Nucleus accumbens (tissue), 56 donors: ENCODE measurements around the gene RAP1GAP2.
"Not testable (repeated sequence)": the region's sequence is repeated elsewhere in the genome, so short reads cannot be mapped to it uniquely, and the experiment has no call there.

Source experiments
- DNase-seq, 56 donors: peaks; one replicate each; lab custom pipeline; 2025; lab: John Stamatoyannopoulos, UW

The RAP1GAP2 gene

GRCh38 chr17:3062824-3063377, 266.7 kb downstream of the RAP1GAP2 start:
- not testable (repeated sequence) for DNase-seq

- DNase-seq: not testable (repeated sequence)
Observed at GRCh38 chr17:3063507-3063906, 267.3 kb downstream of the RAP1GAP2 start, which contains the start of gene OR1D5. OR1D5 (minus strand) TSS chr17:3063607; CDS start chr17:3063607, 0 bp downstream.

GRCh38 chr17:3065192-3065591, 269.0 kb downstream of the RAP1GAP2 start:
- DNase-seq: peak in 2 of 56 donors; percentile 7 to 10

GRCh38 chr17:3073850-3074249, 277.6 kb downstream of the RAP1GAP2 start:
- DNase-seq: not testable (repeated sequence)
